Heart left ventricle (tissue), 13 donors: ENCODE results near the gene NCS1.

Experiments
- POLR2A ChIP-seq, 2 donors: fragments of 450-650 bp; IDR thresholded peaks; one replicate each; pipeline ENCODE4 v1.6.1; 2017; ENCODE audit warnings: antibody characterized with exemption in 2 of 2, mild to moderate bottlenecking in 2 of 2, moderate library complexity in 2 of 2
- TF ChIP-seq, protein P1 (sequence below), 12 donors: fragments of 200-600 bp; sonication (generic) in 4 of 12; IDR thresholded peaks; one replicate each; pipeline versions ENCODE4 v1.5.0 to v1.8.0; 2018 to 2022; ENCODE audit warnings: antibody characterized with exemption in 12 of 12, mild to moderate bottlenecking in 5 of 12
- donor health status: ischemic (EF 13 %, LVEDD 7.1; RV severe dilation, severe dysfunction).
- donor health status: DM: no; HTN: yes; CAD: no.
- donor health status: DM: no; HTN: no; CAD: no.
- donor health status: ischemic (EF 25% LVEDD 6.9; RV normal size, moderate dysfunction).
- donor health status: ischemic (EF 25% LVEDD 5.7; RV mildly dilated, moderate dysfunction).
- donor health status: ischemic (EF 35%, LVEDD 5.7; RV mildly dilated, moderate dysfunction).
- donor health status: nonischemic (EF 11% LVEDD 7.7; RV severe dilation, severe dysfunction).
- donor health status: DM: yes; HTN: yes; CAD: no.
- donor health status: PGD.
- donor health status: ischemic (EF 29% LVEDD 5.4; RV normal size, mild dysfunction).
- donor health status: nonischemic (EF 23%, LVEDD 6.1; RV moderate dilation, normal function).

DNA sequence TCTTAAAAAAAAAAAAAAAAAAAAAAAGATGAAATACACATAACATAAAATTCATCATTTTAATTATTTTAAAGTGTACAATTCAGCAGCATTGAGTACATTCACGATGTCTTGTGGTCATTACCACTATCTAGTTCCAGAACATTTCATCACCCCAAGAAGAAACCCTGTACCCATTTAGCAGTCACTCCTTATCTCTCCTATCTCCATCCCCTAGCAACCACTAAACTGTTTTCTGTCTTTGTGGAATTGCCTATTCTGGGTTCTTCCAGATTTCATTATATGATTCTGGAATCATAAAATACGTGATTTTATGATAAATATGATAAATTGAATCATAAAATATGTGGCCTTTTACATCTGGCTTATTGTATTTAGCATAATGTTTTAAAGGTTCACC lies 84.4 kb downstream of the NCS1 start:
- TF ChIP-seq POLR2A (IDR thresholded peaks at IDR 0.05) = no peak
- TF ChIP-seq, protein P1, sequence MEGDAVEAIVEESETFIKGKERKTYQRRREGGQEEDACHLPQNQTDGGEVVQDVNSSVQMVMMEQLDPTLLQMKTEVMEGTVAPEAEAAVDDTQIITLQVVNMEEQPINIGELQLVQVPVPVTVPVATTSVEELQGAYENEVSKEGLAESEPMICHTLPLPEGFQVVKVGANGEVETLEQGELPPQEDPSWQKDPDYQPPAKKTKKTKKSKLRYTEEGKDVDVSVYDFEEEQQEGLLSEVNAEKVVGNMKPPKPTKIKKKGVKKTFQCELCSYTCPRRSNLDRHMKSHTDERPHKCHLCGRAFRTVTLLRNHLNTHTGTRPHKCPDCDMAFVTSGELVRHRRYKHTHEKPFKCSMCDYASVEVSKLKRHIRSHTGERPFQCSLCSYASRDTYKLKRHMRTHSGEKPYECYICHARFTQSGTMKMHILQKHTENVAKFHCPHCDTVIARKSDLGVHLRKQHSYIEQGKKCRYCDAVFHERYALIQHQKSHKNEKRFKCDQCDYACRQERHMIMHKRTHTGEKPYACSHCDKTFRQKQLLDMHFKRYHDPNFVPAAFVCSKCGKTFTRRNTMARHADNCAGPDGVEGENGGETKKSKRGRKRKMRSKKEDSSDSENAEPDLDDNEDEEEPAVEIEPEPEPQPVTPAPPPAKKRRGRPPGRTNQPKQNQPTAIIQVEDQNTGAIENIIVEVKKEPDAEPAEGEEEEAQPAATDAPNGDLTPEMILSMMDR (IDR thresholded peaks at IDR 0.05) = no peak
